Nephron progenitor cell (in vitro differentiated cells): ENCODE results near the gene MUC4.

Source experiments
- DNase-seq: peaks from one replicate; pipeline ENCODE4 v3.0.0; 2021
- H3K27ac Mint-ChIP-seq: 2 replicates; pipeline ENCODE4 v1.8.0; 2021; ENCODE audit warnings: mild to moderate bottlenecking, moderate library complexity, mixed read lengths
- H3K27me3 Mint-ChIP-seq: 2 replicates; pipeline ENCODE4 v1.8.0; 2021; ENCODE audit warnings: mild to moderate bottlenecking, low read depth, mixed read lengths; ENCODE audit not compliant: poor library complexity
- H3K36me3 Mint-ChIP-seq: 2 replicates; pipeline ENCODE4 v1.8.0; 2021; ENCODE audit warnings: low read depth, mixed read lengths
- H3K4me1 Mint-ChIP-seq: 2 replicates; pipeline ENCODE4 v1.8.0; 2021; ENCODE audit warnings: mixed read lengths
- H3K4me3 Mint-ChIP-seq: 2 replicates; pipeline ENCODE4 v1.8.0; 2021; ENCODE audit warnings: mild to moderate bottlenecking, moderate library complexity, mixed read lengths
- H3K9me3 Mint-ChIP-seq: 2 replicates; pipeline ENCODE4 v1.8.0; 2021; ENCODE audit warnings: mild to moderate bottlenecking, moderate library complexity, mixed read lengths
- TF ChIP-seq, protein P1 (sequence below): fragments of 200-600 bp; sonication (generic); IDR thresholded peaks from 2 replicates; pipeline ENCODE4 v1.5.0; 2021; ENCODE audit warnings: antibody characterized with exemption

MUC4 gene

DNA sequence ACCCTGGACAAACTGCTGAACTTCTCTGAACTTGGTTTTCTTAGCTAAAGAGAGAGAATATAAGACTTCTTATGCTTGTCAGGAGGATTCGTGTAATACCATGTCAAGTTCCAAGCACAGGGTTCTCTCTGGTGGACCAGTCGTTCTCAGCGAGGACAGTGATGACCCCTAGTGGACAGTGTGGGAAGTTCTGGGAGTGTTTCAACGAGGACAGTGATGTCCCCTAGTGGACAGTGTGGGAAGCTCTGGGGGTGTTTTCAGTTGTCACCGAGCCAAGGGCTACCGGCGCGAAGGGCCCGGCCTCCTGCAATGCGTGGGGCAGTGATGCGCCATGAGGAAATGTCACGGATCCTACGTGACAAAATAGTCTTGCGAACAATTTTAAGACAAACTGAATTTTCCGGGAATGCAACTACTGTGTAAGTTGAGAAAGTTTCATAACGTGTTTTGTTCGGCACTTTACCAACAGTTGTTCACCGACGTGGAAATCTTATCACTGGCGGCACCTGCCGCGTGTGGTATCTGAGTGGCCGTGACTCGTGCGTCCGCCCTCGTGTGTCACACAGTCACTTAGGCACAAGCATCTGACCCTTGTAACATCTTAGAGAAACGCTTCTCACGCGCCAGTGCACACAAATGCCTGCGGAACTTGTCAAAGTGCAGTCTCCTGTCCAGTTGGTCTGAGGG is 39.3 kb upstream of the MUC4 start:
- DNase-seq, result peak; percentile 89
- Mint-ChIP-seq H3K4me3 (no peak overlapping the region), H3K9me3 (no peaks in the 10 kb centered on the region), H3K27ac (no peak overlapping the region), H3K36me3 (no peaks in the 10 kb centered on the region), H3K27me3 (peaks cover 11% of the 10 kb centered on the region), H3K4me1 (peaks cover 36% of the 10 kb centered on the region)
- TF ChIP-seq, protein P1, sequence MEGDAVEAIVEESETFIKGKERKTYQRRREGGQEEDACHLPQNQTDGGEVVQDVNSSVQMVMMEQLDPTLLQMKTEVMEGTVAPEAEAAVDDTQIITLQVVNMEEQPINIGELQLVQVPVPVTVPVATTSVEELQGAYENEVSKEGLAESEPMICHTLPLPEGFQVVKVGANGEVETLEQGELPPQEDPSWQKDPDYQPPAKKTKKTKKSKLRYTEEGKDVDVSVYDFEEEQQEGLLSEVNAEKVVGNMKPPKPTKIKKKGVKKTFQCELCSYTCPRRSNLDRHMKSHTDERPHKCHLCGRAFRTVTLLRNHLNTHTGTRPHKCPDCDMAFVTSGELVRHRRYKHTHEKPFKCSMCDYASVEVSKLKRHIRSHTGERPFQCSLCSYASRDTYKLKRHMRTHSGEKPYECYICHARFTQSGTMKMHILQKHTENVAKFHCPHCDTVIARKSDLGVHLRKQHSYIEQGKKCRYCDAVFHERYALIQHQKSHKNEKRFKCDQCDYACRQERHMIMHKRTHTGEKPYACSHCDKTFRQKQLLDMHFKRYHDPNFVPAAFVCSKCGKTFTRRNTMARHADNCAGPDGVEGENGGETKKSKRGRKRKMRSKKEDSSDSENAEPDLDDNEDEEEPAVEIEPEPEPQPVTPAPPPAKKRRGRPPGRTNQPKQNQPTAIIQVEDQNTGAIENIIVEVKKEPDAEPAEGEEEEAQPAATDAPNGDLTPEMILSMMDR, result peak; percentile 100

DNA sequence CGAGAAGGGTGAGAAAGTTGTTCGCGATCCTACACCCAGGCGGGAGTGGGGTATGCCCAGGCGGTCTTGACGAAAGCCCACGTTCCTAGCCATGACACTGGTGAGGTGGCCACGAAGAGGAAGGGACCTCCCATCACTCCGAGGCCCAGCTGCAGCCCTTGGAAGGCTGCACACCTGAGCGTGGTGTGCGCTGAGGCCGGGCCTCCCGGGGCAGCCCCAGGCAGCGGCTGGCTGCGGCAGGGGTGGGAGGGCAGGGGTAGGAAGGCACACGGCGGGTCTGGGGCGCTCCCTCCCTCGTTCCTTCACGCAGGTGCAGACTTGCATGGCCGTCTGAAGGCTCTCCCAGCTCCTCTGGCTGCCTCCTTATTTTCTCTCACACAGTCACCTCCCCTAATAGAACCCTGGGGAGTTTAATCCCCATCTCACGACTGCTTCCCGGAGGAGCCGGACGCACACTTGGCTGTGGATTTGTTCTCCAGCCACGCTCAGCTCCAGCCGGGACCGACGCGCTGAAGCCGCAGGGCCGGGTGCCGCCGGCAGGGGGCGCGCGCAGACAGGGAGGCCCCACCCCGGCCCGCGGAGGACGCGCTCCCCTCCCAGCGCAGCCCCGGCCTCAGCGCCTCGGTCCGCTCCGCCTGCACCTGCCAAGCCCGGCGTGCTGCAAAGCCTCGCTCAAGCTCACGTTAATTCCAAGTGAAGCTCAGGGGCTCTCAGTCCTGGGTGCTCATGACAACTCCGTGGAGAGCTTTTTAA is 37.8 kb upstream of the MUC4 start:
- peaks cover 36% of the 10 kb centered on the region for H3K4me1 Mint-ChIP-seq
- no peak overlapping the region for H3K27ac Mint-ChIP-seq
- no peaks in the 10 kb centered on the region for H3K9me3 Mint-ChIP-seq
- no peak overlapping the region for H3K4me3 Mint-ChIP-seq
- H3K36me3 Mint-ChIP-seq, result no peaks in the 10 kb centered on the region
- TF ChIP-seq, protein P1, result no peak
- H3K27me3 Mint-ChIP-seq, result peaks cover 14% of the 10 kb centered on the region
- DNase-seq, result no peak

DNA sequence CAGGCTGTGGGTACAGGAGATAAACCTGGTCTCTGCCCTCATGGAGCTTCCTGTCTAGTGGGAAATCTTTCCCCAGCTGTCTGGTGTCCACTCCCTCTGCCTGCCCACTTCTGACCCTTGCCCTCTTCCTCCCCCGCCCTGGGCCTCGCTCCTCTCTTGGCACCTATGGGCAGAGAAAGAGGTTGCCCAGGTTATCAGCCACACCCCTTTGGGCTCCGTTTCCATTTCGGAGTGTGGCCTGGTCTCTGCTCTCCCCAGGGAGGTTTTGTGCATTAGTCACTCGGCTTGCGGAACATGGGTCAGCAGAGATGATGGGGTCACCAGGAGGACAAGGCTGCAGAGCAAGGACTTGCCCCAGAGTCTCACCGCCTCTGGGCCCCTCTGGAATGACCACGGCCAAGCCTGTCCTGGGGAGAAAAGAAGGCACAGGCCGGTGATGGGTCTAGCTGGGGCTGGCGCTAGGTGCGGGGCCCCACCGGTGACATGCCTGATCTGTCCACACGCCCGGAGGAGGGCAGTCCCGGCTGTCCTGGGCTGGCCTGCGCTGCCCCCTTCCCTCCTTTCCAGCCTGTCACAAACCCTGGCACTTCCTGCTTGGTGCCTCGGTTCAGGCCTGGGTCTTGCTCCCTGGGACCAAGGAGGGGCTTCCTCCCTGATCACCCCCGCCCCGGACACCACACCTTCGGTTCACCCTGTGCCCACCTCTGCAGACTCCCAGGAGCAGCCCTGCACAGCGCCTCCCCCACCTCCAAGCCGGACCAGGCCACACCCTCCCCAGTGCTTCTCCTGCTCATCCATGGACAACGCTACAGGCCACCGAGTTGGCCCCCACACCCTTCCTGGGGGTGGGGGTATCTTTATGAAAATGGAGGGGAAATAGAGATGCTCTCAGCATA is 35.6 kb upstream of the MUC4 start:
- Mint-ChIP-seq H3K4me1 (peaks cover 25% of the 10 kb centered on the region), H3K27ac (no peak overlapping the region), H3K4me3 (no peak overlapping the region), H3K36me3 (no peaks in the 10 kb centered on the region), H3K27me3 (peaks cover 12% of the 10 kb centered on the region), H3K9me3 (no peaks in the 10 kb centered on the region)
- DNase-seq, result no peak
- TF ChIP-seq, protein P1, result no peak

DNA sequence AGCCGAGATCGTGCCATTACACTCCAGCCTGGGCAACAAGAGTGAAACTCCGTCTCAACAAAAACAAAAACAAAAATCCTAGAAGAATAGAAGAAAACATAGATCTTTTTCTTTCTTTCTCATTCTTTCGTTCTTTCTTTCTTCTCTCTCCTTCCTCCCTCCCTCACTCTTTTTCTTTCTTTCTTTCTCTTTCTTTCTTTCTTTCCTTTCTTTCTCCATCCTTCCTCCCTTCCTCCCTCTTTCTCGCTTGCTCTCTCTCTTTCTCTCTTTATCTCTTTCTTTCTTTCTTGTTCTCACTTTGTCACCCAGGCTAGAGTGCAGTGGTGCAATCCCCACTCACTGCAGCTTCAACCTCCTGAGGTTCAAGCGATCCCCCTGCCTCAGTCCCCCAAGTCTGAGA is 33.8 kb upstream of the MUC4 start:
- TF ChIP-seq, protein P1, result no peak
- peaks cover 12% of the 10 kb centered on the region for H3K4me1 Mint-ChIP-seq
- no peak for DNase-seq
- H3K27ac Mint-ChIP-seq, result peak overlapping the region; percentile 38
- H3K4me3 Mint-ChIP-seq, result no peak overlapping the region
- no peaks in the 10 kb centered on the region for H3K9me3 Mint-ChIP-seq
- no peaks in the 10 kb centered on the region for H3K36me3 Mint-ChIP-seq
- H3K27me3 Mint-ChIP-seq, result peaks cover 4% of the 10 kb centered on the region

DNA sequence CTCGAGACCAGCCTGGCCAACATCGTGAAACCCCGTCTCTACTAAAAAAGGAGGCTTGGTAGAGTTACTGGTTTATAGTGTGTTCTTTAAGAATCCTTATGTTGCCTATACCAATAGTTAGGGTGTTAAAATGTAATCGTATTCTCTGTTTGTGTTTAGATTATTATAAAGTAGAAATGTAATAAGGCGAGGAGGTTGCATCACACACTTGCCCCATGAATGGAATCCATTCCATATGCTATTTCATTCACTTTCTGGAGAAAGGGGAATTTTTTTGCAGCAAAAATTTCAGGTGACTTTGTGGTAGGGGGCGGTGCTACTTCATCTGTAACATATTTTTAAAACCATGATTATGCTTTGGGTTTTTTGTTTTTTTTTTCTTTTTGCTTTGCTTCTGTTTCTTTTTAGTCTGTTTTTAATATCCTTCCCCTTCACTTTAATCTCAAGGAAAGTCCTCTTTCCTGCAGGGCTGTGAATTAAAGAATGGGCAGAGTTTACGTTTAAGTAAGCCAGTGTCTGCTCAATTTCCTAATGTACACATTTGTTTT is 33.0 kb upstream of the MUC4 start:
- Mint-ChIP-seq H3K27ac (no peak overlapping the region), H3K9me3 (no peaks in the 10 kb centered on the region), H3K27me3 (peaks cover 4% of the 10 kb centered on the region), H3K4me1 (peaks cover 14% of the 10 kb centered on the region), H3K4me3 (no peak overlapping the region), H3K36me3 (no peaks in the 10 kb centered on the region)
- TF ChIP-seq, protein P1, result no peak
- DNase-seq, result no peak
